ENCODE results near the gene TSPAN14. TPM values are rescaled to one million over a fixed set of nuclear protein-coding genes. Genes with fewer than 3 reads are reported as not detected.

TSPAN14 gene
- total RNA-seq, 2 experiments from 2014 or later, result 17.0 to 33.4 TPM

- no TSS peak for BruUV-seq (replicated peaks)
- CTCF ChIA-PET (ENCODE audit: unreplicated experiment), result interaction anchor here (0.9 kb wide), 1 partner anchor 13 kb away, joined by 4 read pairs; no protein-coding TSS in a partner anchor
- TF ChIP-seq CTCF (conservative IDR thresholded peaks at IDR 0.05; ENCODE audit: low read length) (peak; percentile 37; the same call in 1 of the 2 replicates), EZH2phosphoT487 (IDR thresholded peaks at IDR 0.05; ENCODE audit: borderline replicate concordance, low read depth, low read length) (no peak)
- no peak overlapping the region for H3K4me3 ChIP-seq (ENCODE audit: low read depth, low read length, poor library complexity, severe bottlenecking)
- peaks cover 80% of the 10 kb centered on the region for H3K4me1 ChIP-seq (ENCODE audit: insufficient read depth, low read length, poor library complexity, severe bottlenecking)
- POLR2A ChIA-PET, result interaction anchor here (1.1 kb wide), 2 partner anchors 13 to 14 kb away, joined by 3 read pairs; no protein-coding TSS in a partner anchor
- no peak overlapping the region for H2AFZ ChIP-seq (ENCODE audit: low read length)
- H3K9me2 ChIP-seq (ENCODE audit: insufficient read depth, low read length), result no peaks in the 10 kb centered on the region
- no peak for DNase-seq (ENCODE audit: low spot score)
- H3K9me3 ChIP-seq (ENCODE audit: low read length), result no peaks in the 10 kb centered on the region
- H3K4me2 ChIP-seq (ENCODE audit: low read length), result peak overlapping the region; percentile 84; the same call in 1 of the 2 replicates
- H3K79me2 ChIP-seq (ENCODE audit: insufficient read depth, low read depth, low read length), result peaks cover 81% of the 10 kb centered on the region
- intact Hi-C loops (cut with micrococcal nuclease; ENCODE audit: unreplicated experiment), result loop anchor here (2.0 to 5.0 kb wide), 3 partner anchors 13 to 270 kb away; no protein-coding TSS in a partner anchor
- peak overlapping the region; percentile 93 for H3K27ac ChIP-seq (ENCODE audit: low read depth, low read length, poor library complexity, severe bottlenecking)
- H3K36me3 ChIP-seq (ENCODE audit: insufficient read depth, low read length), result no peaks in the 10 kb centered on the region
- H4K20me1 ChIP-seq (ENCODE audit: insufficient read depth, low read length), result peaks cover 12% of the 10 kb centered on the region
Measured at GRCh38 chr10:80457554-80458262, 3.6 kb downstream of the TSPAN14 start.

- H4K20me1 ChIP-seq (ENCODE audit: insufficient read depth, low read length), result peaks cover 12% of the 10 kb centered on the region
- H3K9me3 ChIP-seq (ENCODE audit: low read length), result no peaks in the 10 kb centered on the region
- intact Hi-C loops (cut with micrococcal nuclease; ENCODE audit: unreplicated experiment), result loop anchor here (5.0 kb wide), 2 partner anchors 256 to 271 kb away; no protein-coding TSS in a partner anchor
- H3K36me3 ChIP-seq (ENCODE audit: insufficient read depth, low read length), result no peaks in the 10 kb centered on the region
- H3K4me2 ChIP-seq (ENCODE audit: low read length), result peak overlapping the region; percentile 84
- BruUV-seq (replicated peaks), result no TSS peak
- H2AFZ ChIP-seq (ENCODE audit: low read length), result no peak overlapping the region
- no peak for DNase-seq (ENCODE audit: low spot score)
- TF ChIP-seq CTCF (conservative IDR thresholded peaks at IDR 0.05; ENCODE audit: low read length), result no peak
- TF ChIP-seq EZH2phosphoT487 (IDR thresholded peaks at IDR 0.05; ENCODE audit: borderline replicate concordance, low read depth, low read length), result no peak
- no peaks in the 10 kb centered on the region for H3K9me2 ChIP-seq (ENCODE audit: insufficient read depth, low read length)
- peaks cover 86% of the 10 kb centered on the region for H3K79me2 ChIP-seq (ENCODE audit: insufficient read depth, low read depth, low read length)
- CTCF ChIA-PET (ENCODE audit: unreplicated experiment), result no interaction called here
- H3K4me3 ChIP-seq (ENCODE audit: low read depth, low read length, poor library complexity, severe bottlenecking), result no peak overlapping the region
- POLR2A ChIA-PET, result interaction anchor here (3.5 kb wide), 1 partner anchor 14 kb away, joined by 19 read pairs; no protein-coding TSS in a partner anchor
- H3K27ac ChIP-seq (ENCODE audit: low read depth, low read length, poor library complexity, severe bottlenecking), result peak overlapping the region; percentile 93
- H3K4me1 ChIP-seq (ENCODE audit: insufficient read depth, low read length, poor library complexity, severe bottlenecking), result peaks cover 81% of the 10 kb centered on the region
Measured at GRCh38 chr10:80458263-80458625, 4.1 kb downstream of the TSPAN14 start.

GRCh38 chr10:80458638-80459037, 4.5 kb downstream of the TSPAN14 start:
- peak overlapping the region; percentile 93 for H3K27ac ChIP-seq (ENCODE audit: low read depth, low read length, poor library complexity, severe bottlenecking)
- H3K79me2 ChIP-seq (ENCODE audit: insufficient read depth, low read depth, low read length), result peaks cover 90% of the 10 kb centered on the region
- H3K9me2 ChIP-seq (ENCODE audit: insufficient read depth, low read length), result no peaks in the 10 kb centered on the region
- peaks cover 81% of the 10 kb centered on the region for H3K4me1 ChIP-seq (ENCODE audit: insufficient read depth, low read length, poor library complexity, severe bottlenecking)
- H2AFZ ChIP-seq (ENCODE audit: low read length), result no peak overlapping the region
- peak overlapping the region; percentile 84 for H3K4me2 ChIP-seq (ENCODE audit: low read length)
- intact Hi-C loops (cut with micrococcal nuclease; ENCODE audit: unreplicated experiment), result loop anchor here (5.0 kb wide), 2 partner anchors 256 to 271 kb away; no protein-coding TSS in a partner anchor
- no peaks in the 10 kb centered on the region for H3K9me3 ChIP-seq (ENCODE audit: low read length)
- DNase-seq (ENCODE audit: low spot score), result no peak
- no TSS peak for BruUV-seq (replicated peaks)
- H4K20me1 ChIP-seq (ENCODE audit: insufficient read depth, low read length), result peaks cover 12% of the 10 kb centered on the region
- H3K36me3 ChIP-seq (ENCODE audit: insufficient read depth, low read length), result no peaks in the 10 kb centered on the region
- H3K4me3 ChIP-seq (ENCODE audit: low read depth, low read length, poor library complexity, severe bottlenecking), result no peak overlapping the region
- TF ChIP-seq EZH2phosphoT487 (IDR thresholded peaks at IDR 0.05; ENCODE audit: borderline replicate concordance, low read depth, low read length) (no peak), CTCF (conservative IDR thresholded peaks at IDR 0.05; ENCODE audit: low read length) (no peak)
- ChIA-PET CTCF (ENCODE audit: unreplicated experiment) (interaction anchor here (0.6 to 1.6 kb wide), 3 partner anchors 12 to 69 kb away, joined by 3 to 10 read pairs (median 8); no protein-coding TSS in a partner anchor), POLR2A (interaction anchor here (0.7 to 3.5 kb wide), 5 partner anchors 9 to 1435 kb away, joined by 3 to 19 read pairs (median 6); no protein-coding TSS in a partner anchor)
